ENCODE results near the gene ZNF845. TPM values are rescaled to one million over a fixed set of nuclear protein-coding genes. Genes with fewer than 3 reads are reported as not detected.
"Not testable (repeated sequence)": the region's sequence is repeated elsewhere in the genome, so short reads cannot be mapped to it uniquely, and the experiment has no call there.

Gene ZNF845
- total and polyA plus RNA-seq, 2 experiments from 2014 or later = 4.4 to 4.5 TPM

DNA sequence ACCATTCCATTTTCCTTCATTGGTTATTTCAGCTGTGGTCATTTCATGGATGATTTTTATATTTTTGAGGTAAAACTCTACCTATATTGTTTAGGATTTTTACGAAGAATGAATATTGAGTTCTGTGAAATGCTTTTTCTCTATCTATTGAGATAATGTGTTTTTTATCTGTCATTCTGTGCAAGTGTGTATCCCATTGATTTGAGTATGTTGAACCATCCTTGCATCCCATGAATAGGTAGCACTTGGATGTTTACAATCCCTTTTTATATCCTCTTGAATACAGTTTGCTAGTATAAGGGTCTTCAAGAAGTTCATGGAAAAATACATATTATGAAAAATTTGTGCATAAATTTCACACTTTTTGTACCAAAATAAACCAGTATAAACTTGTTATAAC is 22.2 kb downstream of the ZNF845 start:
- H3K9me3 ChIP-seq (ENCODE audit: low read depth) = no peaks in the 10 kb centered on the region
- no peak for DNase-seq (ENCODE audit: low read depth in 1 of 2, low spot score in 1 of 2)

DNA sequence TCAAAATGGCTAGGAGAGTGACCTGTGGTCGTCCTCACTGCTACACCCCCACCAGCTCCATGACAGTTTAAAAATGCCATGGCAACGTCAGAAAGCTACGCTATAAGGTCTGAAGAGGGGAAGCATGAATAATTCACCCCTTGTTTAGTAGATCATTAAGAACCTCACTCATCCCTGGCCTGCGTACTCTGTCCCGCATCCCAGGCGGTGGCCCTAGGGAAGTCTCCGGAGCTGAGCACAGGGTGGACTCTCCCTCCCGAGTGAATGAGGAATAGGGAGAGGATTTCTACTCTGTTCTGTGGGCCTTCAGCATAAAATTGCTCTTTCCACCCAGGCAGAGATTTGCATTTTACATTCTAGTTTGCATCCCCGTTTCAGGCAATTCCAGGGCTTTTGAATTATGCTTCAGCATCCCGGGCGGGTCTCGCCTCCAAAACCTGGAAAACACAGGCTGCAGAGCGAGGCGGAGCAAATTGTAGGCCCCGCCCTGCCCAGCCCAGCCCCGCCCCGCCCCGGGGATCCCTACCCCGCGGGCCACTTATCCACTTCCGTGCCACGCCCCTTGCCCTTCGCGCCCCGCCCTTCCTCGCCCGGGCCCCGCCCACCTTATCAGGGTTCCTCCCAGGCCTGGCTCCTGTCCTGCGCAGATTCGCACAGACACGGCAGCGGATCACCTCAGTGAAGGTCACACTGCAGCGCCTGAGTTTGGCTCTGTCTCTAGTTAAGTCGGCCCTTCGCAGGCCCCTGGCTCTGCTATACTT is 24.5 kb downstream of the ZNF845 start:
- Histone ChIP-seq H3K9me3 (ENCODE audit: low read depth) (no peaks in the 10 kb centered on the region), H3K27ac (no peak overlapping the region), H3K36me3 (no peaks in the 10 kb centered on the region), H3K4me1 (ENCODE audit: low read depth) (no peaks in the 10 kb centered on the region), H3K4me3 (no peak overlapping the region), H3K27me3 (no peaks in the 10 kb centered on the region)
- TF ChIP-seq, protein P1, sequence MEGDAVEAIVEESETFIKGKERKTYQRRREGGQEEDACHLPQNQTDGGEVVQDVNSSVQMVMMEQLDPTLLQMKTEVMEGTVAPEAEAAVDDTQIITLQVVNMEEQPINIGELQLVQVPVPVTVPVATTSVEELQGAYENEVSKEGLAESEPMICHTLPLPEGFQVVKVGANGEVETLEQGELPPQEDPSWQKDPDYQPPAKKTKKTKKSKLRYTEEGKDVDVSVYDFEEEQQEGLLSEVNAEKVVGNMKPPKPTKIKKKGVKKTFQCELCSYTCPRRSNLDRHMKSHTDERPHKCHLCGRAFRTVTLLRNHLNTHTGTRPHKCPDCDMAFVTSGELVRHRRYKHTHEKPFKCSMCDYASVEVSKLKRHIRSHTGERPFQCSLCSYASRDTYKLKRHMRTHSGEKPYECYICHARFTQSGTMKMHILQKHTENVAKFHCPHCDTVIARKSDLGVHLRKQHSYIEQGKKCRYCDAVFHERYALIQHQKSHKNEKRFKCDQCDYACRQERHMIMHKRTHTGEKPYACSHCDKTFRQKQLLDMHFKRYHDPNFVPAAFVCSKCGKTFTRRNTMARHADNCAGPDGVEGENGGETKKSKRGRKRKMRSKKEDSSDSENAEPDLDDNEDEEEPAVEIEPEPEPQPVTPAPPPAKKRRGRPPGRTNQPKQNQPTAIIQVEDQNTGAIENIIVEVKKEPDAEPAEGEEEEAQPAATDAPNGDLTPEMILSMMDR (IDR thresholded peaks at IDR 0.05; ENCODE audit: low read depth, low read length) = no peak
- DNase-seq (ENCODE audit: low read depth in 1 of 2, low spot score in 1 of 2) = no peak

More for the DNA sequence above, 22.2 kb downstream of the ZNF845 start:
- no peaks in the 10 kb centered on the region for H3K4me1 ChIP-seq (ENCODE audit: low read depth)
- H3K4me3 ChIP-seq = no peak overlapping the region
- peaks cover 16% of the 10 kb centered on the region for H3K36me3 ChIP-seq
- H3K27me3 ChIP-seq = no peaks in the 10 kb centered on the region
- TF ChIP-seq, protein P1 (IDR thresholded peaks at IDR 0.05; ENCODE audit: low read depth, low read length) = no peak
- H3K27ac ChIP-seq = no peak overlapping the region

DNA sequence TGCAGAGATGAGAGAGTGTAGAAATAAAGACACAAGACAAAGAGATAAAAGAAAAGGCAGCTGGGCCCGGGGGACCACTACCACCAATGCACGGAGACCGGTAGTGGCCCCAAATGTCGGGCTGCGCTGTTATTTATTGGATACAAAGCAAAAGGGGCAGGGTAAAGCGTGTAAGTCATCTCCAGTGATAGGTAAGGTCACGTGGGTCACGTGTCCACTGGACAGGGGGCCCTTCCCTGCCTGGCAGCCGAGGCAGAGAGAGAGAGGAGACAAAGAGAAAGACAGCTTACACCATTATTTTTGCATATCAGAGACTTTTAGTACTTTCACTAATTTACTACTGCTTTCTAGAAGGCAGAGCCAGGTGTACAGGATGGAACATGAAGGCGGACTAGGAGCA is 26.5 kb downstream of the ZNF845 start:
- not testable (repeated sequence) for H3K27ac ChIP-seq; DNase-seq (ENCODE audit: low read depth in 1 of 2, low spot score in 1 of 2); H3K9me3 ChIP-seq (ENCODE audit: low read depth); H3K4me1 ChIP-seq (ENCODE audit: low read depth); H3K36me3 ChIP-seq; H3K4me3 ChIP-seq; H3K27me3 ChIP-seq

DNA sequence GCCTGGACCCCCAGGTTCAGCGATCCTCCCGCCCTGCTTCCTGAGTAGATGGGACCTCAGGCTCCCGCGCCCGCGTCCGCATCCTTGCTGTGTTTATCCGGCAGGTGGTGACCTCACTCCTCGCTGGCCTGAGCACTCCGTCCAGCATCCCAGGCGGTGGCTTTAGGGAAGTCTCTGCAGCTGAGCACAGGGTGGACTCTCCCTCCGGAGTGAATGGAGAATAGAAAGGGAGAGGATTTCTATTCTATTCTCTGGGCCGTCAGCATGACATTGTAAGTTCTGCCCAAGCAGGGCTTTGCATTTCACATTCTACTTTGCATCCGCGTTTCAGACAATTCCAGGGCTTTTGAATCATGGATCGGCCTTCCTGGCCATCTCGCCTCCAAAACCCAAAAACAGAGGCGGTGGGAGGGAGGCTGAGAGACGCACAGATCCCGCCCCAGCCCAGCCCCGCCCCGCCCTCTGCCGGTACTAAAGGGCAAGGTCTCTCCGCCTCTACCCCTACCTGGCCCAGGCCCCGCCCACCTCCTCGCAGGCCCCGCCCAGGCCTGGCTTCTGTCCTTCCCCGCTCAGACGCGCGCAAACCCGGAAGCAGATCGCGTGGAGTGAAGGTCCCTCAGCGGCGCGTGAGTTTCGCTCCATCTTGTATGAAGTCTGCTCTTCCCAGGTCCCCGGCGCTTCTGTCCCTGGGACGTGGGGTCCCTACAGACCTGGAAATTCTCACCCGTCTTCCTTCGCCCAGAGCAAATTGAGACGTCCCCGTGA is 31.8 kb downstream of the ZNF845 start, which contains the start of gene ZNF525:
Gene ZNF525 (plus strand): TSS at position 572 of the 765 bp plus-strand sequence. CDS start 6,577 bp downstream, outside the sequence.
- DNase-seq (ENCODE audit: low read depth in 1 of 2, low spot score in 1 of 2) = peak; percentile 87
- Histone ChIP-seq H3K9me3 (ENCODE audit: low read depth) (no peaks in the 10 kb centered on the region), H3K27me3 (no peaks in the 10 kb centered on the region), H3K4me3 (peak within 1 kb of the TSS; percentile 71), H3K4me1 (ENCODE audit: low read depth) (no peaks in the 10 kb centered on the region), H3K27ac (peak within 1 kb of the TSS; percentile 2), H3K36me3 (no peaks in the 10 kb centered on the region)
- TF ChIP-seq, protein P1 (IDR thresholded peaks at IDR 0.05; ENCODE audit: low read depth, low read length) = no peak

DNA sequence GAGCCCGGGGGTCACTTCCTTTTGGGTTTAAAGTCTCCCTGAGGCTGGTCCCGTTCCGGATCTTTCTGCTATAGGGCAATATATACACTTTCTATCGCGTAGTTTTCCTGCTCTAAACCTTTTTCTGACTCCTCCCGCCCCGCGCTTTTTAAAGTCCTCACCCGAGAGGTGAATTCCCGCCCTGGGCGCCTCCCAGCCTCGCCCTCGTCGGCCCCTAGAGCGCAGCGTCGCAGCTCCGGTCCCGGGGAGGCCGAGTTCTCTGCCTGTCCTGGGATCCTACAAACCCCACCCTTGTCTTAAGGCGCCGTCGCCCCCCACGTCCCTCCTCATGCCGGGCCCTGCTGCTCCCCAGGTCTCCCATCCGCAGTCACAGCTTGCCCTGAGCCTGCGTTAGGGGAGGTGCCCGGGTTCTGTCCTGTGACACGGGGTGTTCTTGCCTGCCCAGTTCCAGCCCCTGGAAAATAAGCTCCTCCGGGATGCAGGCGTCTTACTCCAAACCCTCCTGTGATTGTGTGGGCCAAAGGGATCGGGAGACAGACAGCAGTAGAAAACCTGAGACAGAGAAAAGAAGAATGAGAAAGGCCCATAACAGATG is 32.4 kb downstream of the ZNF845 start:
- Histone ChIP-seq H3K9me3 (ENCODE audit: low read depth) (no peaks in the 10 kb centered on the region), H3K4me3 (peak overlapping the region; percentile 71), H3K4me1 (ENCODE audit: low read depth) (no peaks in the 10 kb centered on the region), H3K27me3 (no peaks in the 10 kb centered on the region), H3K36me3 (no peaks in the 10 kb centered on the region), H3K27ac (no peak overlapping the region)
- DNase-seq (ENCODE audit: low read depth in 1 of 2, low spot score in 1 of 2) = peak in 1 of 2 donors; percentile 54
- TF ChIP-seq, protein P1 (IDR thresholded peaks at IDR 0.05; ENCODE audit: low read depth, low read length) = no peak
